HEK293T (cell line): ENCODE measurements around the gene DENR.
"Not testable (repeated sequence)": the region's sequence is repeated elsewhere in the genome, so short reads cannot be mapped to it uniquely, and the experiment has no call there.

Experiments used
- FOXK2 ChIP-seq: fragments of 450-650 bp; IDR thresholded peaks from 2 replicates; pipeline ENCODE4 v1.6.1; 2016; ENCODE audit warnings: mild to moderate bottlenecking
- HDGF ChIP-seq: fragments of 450-650 bp; IDR thresholded peaks from 2 replicates; pipeline ENCODE4 v1.6.1; 2017; ENCODE audit warnings: antibody characterized with exemption, borderline replicate concordance
- NFRKB ChIP-seq: fragments of 450-650 bp; IDR thresholded peaks from 2 replicates; pipeline ENCODE4 v1.6.1; 2016; ENCODE audit warnings: mild to moderate bottlenecking, moderate library complexity
- SUZ12 ChIP-seq: fragments of 450-650 bp; IDR thresholded peaks from 2 replicates; pipeline ENCODE4 v1.6.1; 2016; ENCODE audit warnings: mild to moderate bottlenecking
- TF ChIP-seq, protein P1 (sequence below): fragments of 450-650 bp; IDR thresholded peaks from 2 replicates; pipeline ENCODE4 v1.6.1; 2016

GRCh38 chr12:122750781-122751515 is 1.7 kb upstream of the DENR start:
- TF ChIP-seq, protein P1, sequence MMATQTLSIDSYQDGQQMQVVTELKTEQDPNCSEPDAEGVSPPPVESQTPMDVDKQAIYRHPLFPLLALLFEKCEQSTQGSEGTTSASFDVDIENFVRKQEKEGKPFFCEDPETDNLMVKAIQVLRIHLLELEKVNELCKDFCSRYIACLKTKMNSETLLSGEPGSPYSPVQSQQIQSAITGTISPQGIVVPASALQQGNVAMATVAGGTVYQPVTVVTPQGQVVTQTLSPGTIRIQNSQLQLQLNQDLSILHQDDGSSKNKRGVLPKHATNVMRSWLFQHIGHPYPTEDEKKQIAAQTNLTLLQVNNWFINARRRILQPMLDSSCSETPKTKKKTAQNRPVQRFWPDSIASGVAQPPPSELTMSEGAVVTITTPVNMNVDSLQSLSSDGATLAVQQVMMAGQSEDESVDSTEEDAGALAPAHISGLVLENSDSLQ: not testable (repeated sequence)
- TF ChIP-seq HDGF, FOXK2, SUZ12, NFRKB: not testable (repeated sequence)
